ENCODE results near the gene BNC2.

BNC2 gene

DNA sequence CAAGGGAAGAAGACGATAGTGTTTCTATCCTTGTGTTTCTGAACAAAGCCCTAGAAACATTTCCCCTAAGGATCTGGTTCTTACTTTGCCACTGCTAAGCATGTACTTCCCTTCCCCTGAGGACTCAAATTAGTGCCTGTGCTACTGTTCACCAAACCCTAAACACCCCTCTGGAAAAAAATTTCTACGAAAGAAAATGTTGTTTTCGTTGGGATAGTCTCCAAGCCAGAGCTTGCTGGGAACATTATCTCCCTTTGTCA lies 294.6 kb downstream of the BNC2 start:
- DNase-seq (ENCODE audit: low read depth) = no peak
- TF ChIP-seq, protein P1, sequence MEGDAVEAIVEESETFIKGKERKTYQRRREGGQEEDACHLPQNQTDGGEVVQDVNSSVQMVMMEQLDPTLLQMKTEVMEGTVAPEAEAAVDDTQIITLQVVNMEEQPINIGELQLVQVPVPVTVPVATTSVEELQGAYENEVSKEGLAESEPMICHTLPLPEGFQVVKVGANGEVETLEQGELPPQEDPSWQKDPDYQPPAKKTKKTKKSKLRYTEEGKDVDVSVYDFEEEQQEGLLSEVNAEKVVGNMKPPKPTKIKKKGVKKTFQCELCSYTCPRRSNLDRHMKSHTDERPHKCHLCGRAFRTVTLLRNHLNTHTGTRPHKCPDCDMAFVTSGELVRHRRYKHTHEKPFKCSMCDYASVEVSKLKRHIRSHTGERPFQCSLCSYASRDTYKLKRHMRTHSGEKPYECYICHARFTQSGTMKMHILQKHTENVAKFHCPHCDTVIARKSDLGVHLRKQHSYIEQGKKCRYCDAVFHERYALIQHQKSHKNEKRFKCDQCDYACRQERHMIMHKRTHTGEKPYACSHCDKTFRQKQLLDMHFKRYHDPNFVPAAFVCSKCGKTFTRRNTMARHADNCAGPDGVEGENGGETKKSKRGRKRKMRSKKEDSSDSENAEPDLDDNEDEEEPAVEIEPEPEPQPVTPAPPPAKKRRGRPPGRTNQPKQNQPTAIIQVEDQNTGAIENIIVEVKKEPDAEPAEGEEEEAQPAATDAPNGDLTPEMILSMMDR (IDR thresholded peaks at IDR 0.05; ENCODE audit: low read depth, low read length, missing control alignments) = no peak
- no peak overlapping the region for H3K4me3 ChIP-seq (ENCODE audit: low read depth, low read length)
- in situ Hi-C loops (cut with HindIII; ENCODE audit: low sequenced_read_pairs) = no loop called here

DNA sequence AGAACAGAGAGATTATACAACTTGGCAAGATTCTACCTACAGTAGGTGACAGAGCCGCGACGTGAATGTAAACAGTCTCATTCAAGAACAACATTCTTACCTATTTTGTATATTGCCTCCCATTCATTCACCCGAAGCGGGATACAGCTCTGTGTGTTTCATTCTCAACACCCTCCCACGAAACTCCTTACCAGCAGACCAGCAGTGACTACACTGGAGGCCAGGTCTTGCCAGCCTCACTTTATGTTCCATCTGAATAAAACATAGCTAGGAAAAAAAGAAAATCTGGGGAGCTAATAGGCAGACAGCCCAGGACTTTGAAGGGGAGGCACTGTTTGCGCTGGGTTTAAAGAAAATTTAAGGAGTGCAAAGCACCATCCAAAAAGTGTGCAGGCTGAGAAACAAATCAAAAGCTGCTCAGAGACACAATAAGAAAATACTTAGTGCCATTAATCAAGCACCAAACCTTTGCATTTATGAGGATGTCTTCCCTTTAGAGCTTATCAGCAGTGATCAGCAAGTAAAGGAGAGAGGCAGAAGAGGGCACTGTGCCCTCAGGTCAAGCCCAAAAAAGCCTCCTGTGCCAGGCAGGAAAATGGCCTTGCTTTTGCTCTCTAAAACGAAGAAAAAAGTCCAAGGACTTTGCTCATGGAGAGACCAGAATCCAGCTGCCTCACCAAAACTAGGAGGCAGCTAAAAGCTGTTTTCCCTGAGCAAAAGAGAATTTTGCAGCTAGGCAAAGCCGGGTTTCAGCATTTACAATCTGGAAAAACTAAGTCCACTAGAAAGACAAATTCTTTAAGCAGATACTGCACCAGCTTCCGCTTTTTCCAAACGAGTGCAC lies 295.1 kb downstream of the BNC2 start:
- H3K4me3 ChIP-seq (ENCODE audit: low read depth, low read length) = no peak overlapping the region
- TF ChIP-seq, protein P1 (IDR thresholded peaks at IDR 0.05; ENCODE audit: low read depth, low read length, missing control alignments) = no peak
- DNase-seq (ENCODE audit: low read depth) = no peak
- in situ Hi-C loops (cut with HindIII; ENCODE audit: low sequenced_read_pairs) = no loop called here

DNA sequence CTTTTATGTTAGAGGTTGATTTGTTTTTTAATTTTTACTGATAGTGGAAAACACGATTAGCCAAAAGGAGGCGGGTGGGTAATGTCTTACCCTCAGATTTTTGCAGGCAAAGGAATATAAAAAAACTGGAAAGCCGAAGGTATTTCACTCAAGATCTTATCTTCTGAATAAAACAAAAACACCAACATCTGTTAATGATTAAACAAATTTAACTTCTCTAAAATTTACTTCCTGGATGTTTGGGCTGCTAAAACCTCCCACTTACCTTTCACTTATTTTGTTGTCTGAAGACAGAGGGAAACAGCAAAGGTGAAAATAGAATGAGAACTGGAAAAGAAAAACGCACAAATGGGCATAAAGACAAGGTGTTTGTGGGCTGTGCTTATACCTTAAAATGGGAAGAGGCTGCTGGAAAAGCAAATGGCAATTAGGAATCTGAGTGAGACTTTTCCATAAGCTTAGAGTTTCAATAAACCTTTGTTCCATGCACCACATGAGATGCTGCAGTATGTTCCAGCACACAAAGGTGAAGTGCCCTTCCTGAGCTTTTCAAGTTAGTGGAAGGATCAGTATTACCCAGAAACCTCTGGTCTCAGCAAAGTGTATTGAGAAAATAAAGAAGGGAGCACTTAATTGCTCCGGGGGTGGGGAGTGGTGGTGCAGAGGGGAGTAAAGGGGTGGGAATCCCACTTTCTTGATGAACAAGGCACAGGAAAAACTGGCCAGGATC lies 298.3 kb downstream of the BNC2 start:
- in situ Hi-C loops (cut with HindIII; ENCODE audit: low sequenced_read_pairs) = no loop called here

DNA sequence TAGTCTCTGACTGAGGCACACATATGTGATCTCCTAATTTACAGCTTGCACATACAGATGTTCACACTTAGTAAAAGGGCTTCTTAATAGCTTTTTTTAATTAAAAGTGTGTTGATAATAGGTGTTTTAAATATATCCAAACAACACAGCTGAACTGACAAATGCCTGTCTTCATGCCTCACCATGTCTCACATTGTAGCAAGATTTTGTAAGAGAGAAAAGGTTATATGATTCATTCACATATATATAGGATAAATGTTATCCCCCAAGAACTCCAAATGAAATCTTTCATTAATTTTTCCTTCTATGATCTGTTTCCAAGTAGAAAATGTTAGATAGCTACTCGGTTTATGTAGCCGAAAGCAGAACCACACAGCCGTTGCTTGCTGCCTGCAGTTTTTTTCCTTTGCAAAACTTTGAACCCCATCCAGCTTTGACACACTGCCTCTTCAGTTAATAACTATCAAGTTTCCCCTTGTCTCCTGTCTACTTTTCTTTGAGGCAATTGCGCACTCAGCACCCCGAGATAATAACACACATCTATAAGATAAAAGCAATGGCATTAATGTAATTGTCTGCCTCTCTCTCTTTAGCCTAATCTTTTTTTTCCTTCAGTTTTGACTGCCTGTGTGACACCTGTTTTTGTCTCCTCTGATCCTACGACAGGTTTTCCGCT lies 299.2 kb downstream of the BNC2 start:
- TF ChIP-seq, protein P1 (IDR thresholded peaks at IDR 0.05; ENCODE audit: low read depth, low read length, missing control alignments) = no peak
- no peak for DNase-seq (ENCODE audit: low read depth)
- H3K4me3 ChIP-seq (ENCODE audit: low read depth, low read length) = no peak overlapping the region
- in situ Hi-C loops (cut with HindIII; ENCODE audit: low sequenced_read_pairs) = no loop called here

More for the DNA sequence above, 298.3 kb downstream of the BNC2 start:
- TF ChIP-seq, protein P1 (IDR thresholded peaks at IDR 0.05; ENCODE audit: low read depth, low read length, missing control alignments) = no peak
- DNase-seq (ENCODE audit: low read depth) = no peak
- no peak overlapping the region for H3K4me3 ChIP-seq (ENCODE audit: low read depth, low read length)

DNA sequence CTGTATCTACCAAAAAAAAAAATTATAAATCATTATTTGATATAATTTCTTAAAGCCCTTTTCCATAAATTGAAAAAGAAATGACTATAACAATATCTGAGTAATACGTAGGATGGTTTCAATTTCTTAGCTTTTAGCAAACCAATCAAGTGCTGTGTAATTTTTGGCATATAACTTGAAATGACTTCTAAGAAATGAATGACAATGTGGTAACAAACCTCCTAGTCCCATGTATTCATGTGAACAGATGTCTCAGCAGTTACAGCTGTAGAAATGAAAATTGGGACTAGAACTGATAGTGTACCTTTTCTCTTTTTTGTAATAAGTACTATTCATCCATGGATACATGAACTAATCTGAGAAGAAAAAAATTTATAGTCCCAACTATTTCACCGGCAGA lies 307.0 kb downstream of the BNC2 start:
- TF ChIP-seq, protein P1 (IDR thresholded peaks at IDR 0.05; ENCODE audit: low read depth, low read length, missing control alignments) = no peak
- no peak for DNase-seq (ENCODE audit: low read depth)
- H3K4me3 ChIP-seq (ENCODE audit: low read depth, low read length) = no peak overlapping the region
- in situ Hi-C loops (cut with HindIII; ENCODE audit: low sequenced_read_pairs) = no loop called here

DNA sequence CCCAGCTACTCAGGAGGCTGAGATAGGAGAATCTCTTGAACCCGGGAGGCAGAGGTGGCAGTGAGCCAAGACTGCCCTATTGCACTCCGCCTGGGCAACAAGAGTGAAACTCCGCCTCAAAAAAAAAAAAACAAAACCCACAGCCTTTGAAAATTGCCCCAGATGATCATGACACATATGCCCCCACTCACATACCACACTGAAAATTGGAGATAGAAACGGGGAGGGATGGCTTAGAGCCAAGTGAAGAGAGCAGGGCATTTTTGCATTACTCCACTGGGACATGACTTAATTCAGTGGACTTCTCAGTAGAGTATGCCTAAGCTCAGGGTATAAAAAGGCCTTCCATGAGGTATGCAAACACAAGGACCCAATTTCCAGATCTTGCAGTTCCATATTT lies 309.3 kb downstream of the BNC2 start:
- in situ Hi-C loops (cut with HindIII; ENCODE audit: low sequenced_read_pairs) = no loop called here
- TF ChIP-seq, protein P1 (IDR thresholded peaks at IDR 0.05; ENCODE audit: low read depth, low read length, missing control alignments) = no peak
- no peak overlapping the region for H3K4me3 ChIP-seq (ENCODE audit: low read depth, low read length)
- no peak for DNase-seq (ENCODE audit: low read depth)
